MM.1S (cell line): ENCODE results near the gene RAB31.

Source experiments
- DNase-seq: peaks from one replicate; pipeline ENCODE4 v3.0.0-alpha.2; 2015
- H2AFZ ChIP-seq: fragments of 300-600 bp; sonication (generic); 2 replicates; pipeline ENCODE4 v1.6.0; 2016; ENCODE audit warnings: antibody characterized with exemption, low read length
- H3F3A ChIP-seq: fragments of 300-600 bp; sonication (generic); 2 replicates; pipeline ENCODE4 v1.6.1; 2016; ENCODE audit warnings: mild to moderate bottlenecking, antibody characterized with exemption, low read length, moderate library complexity, mixed read lengths; ENCODE audit not compliant: insufficient read depth
- H3K27ac ChIP-seq: fragments of 300-600 bp; sonication (generic); 2 replicates; pipeline ENCODE4 v1.5.1; 2016; ENCODE audit warnings: mild to moderate bottlenecking, low read length
- H3K27me3 ChIP-seq: fragments of 300-600 bp; sonication (generic); replicated peaks from 2 replicates; pipeline ENCODE4 v1.6.0; 2016; ENCODE audit warnings: low read length; ENCODE audit not compliant: insufficient read depth
- H3K36me3 ChIP-seq: fragments of 300-600 bp; sonication (generic); replicated peaks from 2 replicates; pipeline ENCODE4 v1.6.1; 2016; ENCODE audit warnings: mild to moderate bottlenecking, low read length, mixed read lengths; ENCODE audit not compliant: insufficient read depth
- H3K4me1 ChIP-seq: fragments of 300-600 bp; sonication (generic); 2 replicates; pipeline ENCODE4 v1.6.1; 2016; ENCODE audit warnings: low read length, mixed read lengths
- H3K4me2 ChIP-seq: fragments of 300-600 bp; sonication (generic); 2 replicates; pipeline ENCODE4 v1.6.0; 2016; ENCODE audit warnings: low read depth, low read length
- H3K4me3 ChIP-seq: fragments of 300-600 bp; sonication (generic); 2 replicates; pipeline ENCODE4 v1.5.1; 2016; ENCODE audit warnings: low read length, mixed read lengths
- H3K79me2 ChIP-seq: fragments of 300-600 bp; sonication (generic); 2 replicates; pipeline ENCODE4 v1.6.1; 2016; ENCODE audit warnings: mixed run types, low read length, mixed read lengths
- H3K9ac ChIP-seq: fragments of 300-600 bp; sonication (generic); 2 replicates; pipeline ENCODE4 v1.6.1; 2016; ENCODE audit warnings: low read length, mixed read lengths
- H3K9me2 ChIP-seq: fragments of 300-600 bp; sonication (generic); replicated peaks from 2 replicates; pipeline ENCODE4 v1.6.1; 2016; ENCODE audit warnings: mild to moderate bottlenecking, low read length, mixed read lengths; ENCODE audit not compliant: insufficient read depth
- H3K9me3 ChIP-seq: fragments of 300-600 bp; sonication (generic); replicated peaks from 2 replicates; pipeline ENCODE4 v1.6.1; 2016; ENCODE audit warnings: mild to moderate bottlenecking, low read length, mixed read lengths; ENCODE audit not compliant: insufficient read depth
- H4K20me1 ChIP-seq: fragments of 300-600 bp; sonication (generic); 2 replicates; pipeline ENCODE4 v1.6.1; 2016; ENCODE audit warnings: mild to moderate bottlenecking, low read length, moderate library complexity, mixed read lengths; ENCODE audit not compliant: insufficient read depth
- CTCF ChIP-seq: fragments of 300-600 bp; sonication (generic); IDR thresholded peaks from 2 replicates; pipeline ENCODE4 v1.5.1; 2016; ENCODE audit warnings: antibody characterized with exemption, low read length, mixed read lengths
- EZH2 ChIP-seq: fragments of 300-600 bp; sonication (generic); optimal IDR thresholded peaks from 2 replicates; pipeline ENCODE3; 2017; ENCODE audit warnings: low read depth, mild to moderate bottlenecking, antibody characterized with exemption, low read length, mixed read lengths
- EZH2phosphoT487 ChIP-seq: fragments of 300-600 bp; sonication (generic); IDR thresholded peaks from 2 replicates; pipeline ENCODE4 v1.6.1; 2018; ENCODE audit warnings: antibody characterized with exemption, low read length

Gene RAB31

GRCh38 chr18:9910071-9910470 lies 202.0 kb downstream of the RAB31 start:
- Histone ChIP-seq H4K20me1 (peaks cover under 1% of the 10 kb centered on the region; the same call in 1 of the 2 replicates), H3K36me3 (no peaks in the 10 kb centered on the region), H3K9me3 (no peaks in the 10 kb centered on the region), H2AFZ (no peak overlapping the region), H3K9ac (no peak overlapping the region), H3K9me2 (no peaks in the 10 kb centered on the region), H3K79me2 (peaks cover 10% of the 10 kb centered on the region), H3K27ac (no peak overlapping the region), H3F3A (peaks cover 4% of the 10 kb centered on the region; the same call in 1 of the 2 replicates), H3K4me2 (no peak overlapping the region), H3K4me1 (0 out of 2 replicates have a peak, but pooled peaks cover 4% of the 10 kb centered on the region), H3K27me3 (no peaks in the 10 kb centered on the region), H3K4me3 (no peak overlapping the region)
- DNase-seq = no peak
- TF ChIP-seq EZH2 (no peak), EZH2phosphoT487 (no peak), CTCF (no peak)

- H3K9ac ChIP-seq = no peak overlapping the region
- H3K36me3 ChIP-seq = no peaks in the 10 kb centered on the region
- H3K4me2 ChIP-seq = no peak overlapping the region
- H2AFZ ChIP-seq = no peak overlapping the region
- H3K4me1 ChIP-seq = 0 out of 2 replicates have a peak, but pooled peaks cover 4% of the 10 kb centered on the region
- H3K4me3 ChIP-seq = no peak overlapping the region
- no peak overlapping the region for H3K27ac ChIP-seq
- no peaks in the 10 kb centered on the region for H3K27me3 ChIP-seq
- TF ChIP-seq EZH2 (no peak), CTCF (no peak), EZH2phosphoT487 (no peak)
- H4K20me1 ChIP-seq = peaks cover 6% of the 10 kb centered on the region
- no peaks in the 10 kb centered on the region for H3K9me2 ChIP-seq
- no peak for DNase-seq
- no peaks in the 10 kb centered on the region for H3K9me3 ChIP-seq
- H3F3A ChIP-seq = peaks cover 9% of the 10 kb centered on the region; the same call in 1 of the 2 replicates
- peaks cover 16% of the 10 kb centered on the region for H3K79me2 ChIP-seq
Observed at GRCh38 chr18:9910661-9911060, 202.6 kb downstream of the RAB31 start.

- no peak overlapping the region for H2AFZ ChIP-seq
- H3K9me3 ChIP-seq = no peaks in the 10 kb centered on the region
- no peaks in the 10 kb centered on the region for H3K36me3 ChIP-seq
- no peak overlapping the region for H3K27ac ChIP-seq
- no peak overlapping the region for H3K9ac ChIP-seq
- H3K79me2 ChIP-seq = peaks cover 21% of the 10 kb centered on the region
- no peak overlapping the region for H3K4me3 ChIP-seq
- no peak for TF ChIP-seq EZH2
- TF ChIP-seq EZH2phosphoT487 = no peak
- TF ChIP-seq CTCF = no peak
- H4K20me1 ChIP-seq = peaks cover 12% of the 10 kb centered on the region
- no peaks in the 10 kb centered on the region for H3K27me3 ChIP-seq
- H3K4me2 ChIP-seq = no peak overlapping the region
- H3K4me1 ChIP-seq = 0 out of 2 replicates have a peak, but pooled peaks cover 7% of the 10 kb centered on the region
- DNase-seq = no peak
- no peaks in the 10 kb centered on the region for H3K9me2 ChIP-seq
- H3F3A ChIP-seq = peaks cover 9% of the 10 kb centered on the region; the same call in 1 of the 2 replicates
Observed at GRCh38 chr18:9911226-9911625, 203.1 kb downstream of the RAB31 start.
